SKM-1 (cell line): ENCODE data around the gene NAA50.

Experiments
- DNase-seq: peaks from one replicate; lab custom pipeline; 2025; ENCODE audit not compliant: unreplicated experiment; lab: John Stamatoyannopoulos, UW

Gene NAA50

DNA sequence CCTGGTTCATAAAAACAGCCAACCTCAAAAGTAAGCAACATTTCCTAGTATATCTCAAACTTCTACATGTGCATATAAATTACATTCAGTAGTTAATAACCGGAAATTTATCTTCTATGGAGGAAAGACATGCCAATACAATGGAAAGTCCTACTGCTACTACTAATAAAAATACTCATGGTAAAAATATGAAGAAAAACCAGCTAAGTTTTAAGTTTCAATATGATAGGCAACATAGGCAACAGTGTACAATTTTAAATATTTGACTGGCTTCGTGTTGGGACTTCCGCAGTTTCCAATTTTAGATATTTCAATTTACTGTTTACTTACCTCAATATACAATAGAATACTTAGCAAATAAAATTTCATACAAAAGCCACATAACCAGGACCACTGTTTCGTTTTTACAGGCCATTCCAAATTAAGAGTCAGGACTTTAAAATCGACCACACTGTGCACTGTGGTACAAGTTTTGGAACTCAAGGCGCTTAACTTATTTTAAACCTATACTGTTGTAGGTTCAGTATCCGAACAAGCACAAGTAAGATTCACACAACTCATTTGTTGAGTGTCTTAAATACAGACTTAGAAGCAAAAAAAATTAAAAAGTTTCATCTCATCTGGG lies 2.9 kb downstream of the NAA50 start:
- no peak for DNase-seq

DNA sequence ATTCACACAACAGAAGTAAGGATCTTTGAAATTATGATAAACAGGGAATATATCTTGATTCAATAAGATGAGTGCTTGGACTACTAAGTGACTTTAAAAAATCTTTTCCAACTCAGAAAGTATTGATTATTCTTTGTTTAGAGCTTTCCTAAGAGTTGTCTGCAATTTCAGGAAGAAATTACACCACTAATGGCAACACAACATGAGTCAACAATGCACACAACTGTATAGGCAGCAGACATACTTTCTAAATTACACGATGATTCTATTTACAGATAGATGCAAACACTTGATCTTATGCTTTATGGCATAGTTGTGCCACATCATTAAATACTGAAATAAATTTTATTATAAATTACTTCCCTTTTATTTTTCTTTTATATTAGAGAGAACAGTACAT lies 4.4 kb downstream of the NAA50 start:
- DNase-seq, result no peak

DNA sequence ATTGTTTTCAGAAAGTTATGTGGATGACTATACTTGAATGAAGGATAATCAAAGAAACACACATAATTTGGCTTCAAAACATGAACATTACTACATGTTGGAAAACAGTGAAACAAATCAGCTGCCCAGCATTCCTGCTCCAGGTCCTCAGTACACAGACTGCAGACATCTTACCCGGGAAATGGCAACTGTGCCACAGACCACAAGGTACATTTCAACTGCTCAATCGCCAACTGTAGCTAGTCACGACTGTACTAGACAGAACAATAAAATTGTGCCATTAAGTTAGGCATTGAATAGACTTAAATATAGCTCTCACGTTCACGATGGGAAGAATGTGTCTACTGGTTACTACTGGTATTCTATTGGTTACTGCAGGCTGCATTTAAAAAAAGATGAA lies 5.0 kb downstream of the NAA50 start:
- no peak for DNase-seq

DNA sequence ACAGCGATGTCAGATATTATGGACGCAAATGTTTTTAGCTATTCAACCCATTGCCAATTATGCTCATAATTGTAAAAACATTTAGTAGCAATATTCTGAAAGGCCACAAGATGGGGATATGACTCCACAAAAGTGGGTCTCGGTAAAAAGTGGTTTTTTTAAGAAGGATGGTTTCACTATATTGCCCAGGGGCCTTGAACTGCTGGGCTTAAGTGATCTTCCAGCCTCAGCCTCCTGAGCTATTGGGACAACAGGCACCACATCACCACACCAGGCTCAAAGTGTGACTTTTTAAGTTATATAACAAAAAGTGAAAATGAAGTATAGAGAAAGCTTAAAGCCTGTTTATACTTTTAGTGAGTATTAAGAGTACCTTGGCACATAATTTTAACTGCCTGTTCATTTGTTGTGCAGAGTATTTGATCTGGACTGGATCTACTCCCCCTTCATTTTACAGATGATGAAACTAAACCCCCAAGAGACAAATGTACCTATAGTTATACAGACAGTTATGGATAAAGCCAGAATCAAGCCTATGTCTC lies 9.4 kb downstream of the NAA50 start:
- DNase-seq, result peak; percentile 42

DNA sequence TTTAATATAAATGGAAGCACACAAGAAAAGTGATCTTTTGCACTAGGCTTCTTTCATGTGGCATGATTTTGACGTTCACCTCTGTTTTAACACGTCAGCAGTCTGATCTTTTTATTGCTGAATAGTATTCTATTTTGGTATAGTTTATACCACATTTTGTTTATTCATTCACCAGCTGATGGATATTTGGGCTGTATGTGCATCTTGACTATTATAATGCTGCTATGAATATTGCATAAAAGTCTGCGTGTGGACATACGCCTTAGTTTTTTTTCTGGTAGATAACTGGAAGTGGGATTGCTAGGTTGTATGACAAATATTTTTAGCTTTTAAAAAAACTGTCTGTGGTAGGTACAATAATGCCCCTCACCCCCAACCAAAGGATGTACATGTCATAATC lies 14.4 kb downstream of the NAA50 start:
- DNase-seq, result no peak

DNA sequence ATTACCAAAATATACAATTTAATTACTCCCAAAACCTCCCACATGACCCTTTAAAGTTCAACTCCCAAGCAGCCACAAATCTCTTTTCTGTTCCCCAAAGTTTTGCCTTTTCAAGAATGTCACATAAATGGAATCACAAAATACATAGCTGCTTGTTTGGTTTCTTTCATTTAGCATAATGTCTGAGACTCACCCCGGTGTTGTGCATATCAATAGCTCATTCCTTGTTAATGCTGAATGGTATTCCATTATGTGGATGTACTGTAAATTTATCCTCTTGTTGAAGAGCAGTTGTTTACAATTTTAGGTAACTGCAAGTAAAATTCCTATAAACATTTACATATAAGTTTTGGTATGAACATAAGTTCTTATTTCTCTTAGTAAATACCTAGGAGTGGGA lies 15.5 kb downstream of the NAA50 start:
- DNase-seq, result no peak

DNA sequence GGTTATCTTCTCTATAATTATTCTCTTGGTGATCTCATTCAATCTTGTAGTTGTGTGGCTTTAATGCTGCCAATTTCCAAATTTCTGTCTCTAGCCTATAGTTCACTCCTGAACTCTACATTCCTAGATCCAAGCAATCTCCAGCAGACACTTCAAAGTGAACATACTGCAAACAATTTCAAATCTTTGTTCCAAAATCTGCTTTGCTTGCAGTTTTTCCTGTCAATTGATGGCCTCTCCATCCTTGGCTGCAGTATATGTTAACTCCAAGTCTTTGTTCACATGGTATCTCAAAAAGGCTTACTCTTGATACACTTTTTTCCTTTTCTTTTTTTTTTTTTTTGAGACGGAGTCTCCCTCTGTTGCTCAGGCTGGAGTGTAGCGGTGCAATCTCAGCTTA lies 17.4 kb downstream of the NAA50 start:
- DNase-seq, result no peak

DNA sequence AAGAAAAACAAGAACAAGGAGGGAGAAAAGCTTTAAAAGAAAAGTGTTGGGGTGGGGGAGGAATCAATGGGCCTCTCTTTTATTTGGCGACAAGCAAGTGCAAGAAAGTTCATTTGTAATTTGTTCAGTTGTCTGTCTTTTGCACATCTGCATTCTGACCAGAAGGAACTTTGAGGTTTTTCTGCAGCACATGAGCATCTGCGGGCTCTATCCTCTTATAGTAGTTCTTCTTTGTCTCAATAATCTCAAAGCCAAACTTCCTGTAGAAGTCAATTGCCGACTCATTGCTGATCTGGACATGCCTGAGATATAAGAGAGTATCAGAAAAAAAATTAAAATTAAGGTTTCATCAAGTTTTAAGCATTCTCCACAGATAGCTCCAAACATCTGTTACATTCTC lies 24.4 kb downstream of the NAA50 start:
- DNase-seq, result no peak

DNA sequence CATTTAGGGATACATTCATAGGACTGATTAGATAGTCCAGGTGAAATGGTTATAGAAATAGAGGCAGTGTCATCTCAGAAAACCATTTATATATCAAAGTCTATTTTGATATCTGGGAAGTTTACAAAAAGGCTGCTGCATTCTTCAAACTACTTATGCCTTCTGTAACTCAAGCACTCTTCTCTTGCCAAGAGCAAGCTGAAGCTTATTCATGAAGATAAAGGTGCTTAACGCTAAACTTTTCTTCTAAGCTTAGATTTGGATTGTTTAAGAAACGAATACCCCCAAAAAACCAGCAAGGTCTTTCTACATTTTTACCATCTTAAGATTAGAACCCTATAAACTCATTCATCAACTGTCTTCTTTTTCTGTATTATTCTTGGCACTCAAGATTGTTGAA lies 26.3 kb downstream of the NAA50 start:
- no peak for DNase-seq

DNA sequence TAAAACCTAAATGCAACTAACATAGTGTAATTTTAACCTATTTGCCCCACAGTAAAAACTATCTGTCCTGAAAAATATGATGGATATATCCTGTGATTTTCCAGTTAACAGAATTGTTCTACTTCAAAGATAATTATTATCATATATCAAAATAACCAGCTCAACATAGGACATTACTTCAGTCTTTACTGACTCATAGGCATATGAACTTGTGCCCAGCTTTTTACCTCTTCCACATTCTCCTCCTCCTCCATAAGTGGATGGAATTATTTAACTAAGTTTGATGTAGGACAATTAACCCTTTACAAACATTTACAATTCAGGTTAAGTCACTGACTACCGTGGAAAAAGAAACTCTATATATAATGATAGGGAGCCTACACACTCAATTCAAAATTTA lies 26.8 kb downstream of the NAA50 start:
- no peak for DNase-seq

DNA sequence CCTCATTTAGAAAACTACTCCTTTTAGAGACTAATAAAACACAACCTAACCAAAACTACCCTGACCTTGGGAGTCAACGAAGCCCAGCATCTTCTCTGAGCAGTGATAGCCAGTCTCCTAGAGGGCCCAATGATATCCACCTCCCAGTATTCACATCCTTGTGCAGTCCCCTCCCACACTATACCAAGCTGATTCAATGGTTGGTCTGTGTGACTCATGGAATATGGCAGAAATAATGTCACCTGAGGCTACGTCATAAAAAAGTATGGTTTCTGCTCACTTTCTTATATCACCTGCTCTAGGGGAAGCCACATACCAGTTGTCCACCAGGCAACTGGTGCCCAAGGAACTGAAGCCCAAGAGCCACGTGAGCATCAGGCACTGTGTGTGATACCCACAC lies 28.2 kb downstream of the NAA50 start:
- no peak for DNase-seq

DNA sequence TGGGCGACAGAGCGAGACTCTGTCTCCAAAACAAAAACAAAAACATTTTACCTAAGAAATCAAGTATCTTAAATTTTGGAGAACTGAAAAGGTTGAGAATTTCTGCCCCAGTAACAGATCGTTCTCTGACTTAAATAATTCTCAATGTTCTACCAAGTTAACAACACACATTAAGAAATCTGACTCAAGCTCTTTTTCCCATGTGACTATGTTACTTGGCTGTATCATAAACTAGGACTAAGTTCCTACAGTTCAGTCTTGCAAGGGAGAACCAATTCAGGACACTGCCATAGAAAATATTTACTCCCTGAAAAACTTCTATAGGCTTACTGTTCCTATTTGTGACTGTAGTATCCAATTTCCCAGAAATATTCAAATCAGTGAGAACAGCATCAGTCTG lies 28.7 kb downstream of the NAA50 start:
- no peak for DNase-seq

DNA sequence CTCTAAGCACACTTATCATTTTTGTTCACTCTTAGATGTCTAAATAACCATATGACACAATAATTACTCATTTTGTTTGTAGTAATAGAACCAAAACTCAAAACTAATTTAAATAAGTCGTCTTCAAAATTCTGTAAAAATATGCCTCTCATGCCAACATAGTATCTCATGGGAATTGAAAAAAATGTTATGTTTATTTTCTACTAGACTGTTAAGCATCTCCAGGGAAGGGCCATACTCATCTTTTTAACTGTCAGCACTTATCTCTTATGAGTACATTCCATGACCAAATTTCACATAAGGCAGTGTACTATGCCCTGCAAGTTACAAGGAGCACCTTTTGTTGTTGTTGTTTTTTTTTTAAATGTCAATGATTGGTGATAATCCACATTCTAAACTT lies 31.3 kb downstream of the NAA50 start:
- no peak for DNase-seq

DNA sequence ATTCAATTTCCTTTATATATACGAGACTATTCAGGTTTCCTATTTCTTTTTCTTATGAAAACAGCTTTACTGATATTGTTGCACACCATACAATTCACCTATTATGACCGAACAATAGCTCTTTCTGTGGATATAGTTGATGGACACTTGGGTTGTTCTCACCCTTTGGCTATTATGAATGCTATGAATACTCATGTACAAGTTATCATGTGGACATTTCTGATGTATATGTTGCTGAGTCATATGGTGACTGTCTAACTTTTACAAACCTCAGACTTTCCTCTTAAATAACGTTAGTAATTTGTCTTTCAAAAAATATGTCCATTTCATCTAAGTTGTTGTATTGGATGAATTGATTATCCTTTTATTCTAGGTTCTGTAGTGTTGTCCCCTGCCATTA lies 33.9 kb downstream of the NAA50 start:
- no peak for DNase-seq

DNA sequence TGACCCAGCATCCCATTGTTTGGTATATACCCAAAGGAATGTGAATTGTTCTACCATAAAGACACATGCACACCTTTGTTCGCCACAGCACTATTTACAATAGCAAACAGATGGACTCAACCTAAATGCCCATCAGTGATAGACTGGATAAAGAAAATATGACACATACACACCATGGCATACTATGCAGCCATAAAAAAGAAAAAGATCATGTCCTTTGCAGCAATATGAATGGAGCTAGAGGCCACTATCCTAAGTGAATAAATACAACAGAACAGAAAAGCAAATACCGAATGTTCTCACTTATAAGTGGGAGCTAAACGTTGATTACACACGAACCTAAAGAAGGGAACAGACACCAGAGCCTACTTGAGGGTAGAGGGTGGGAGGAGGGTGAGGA lies 38.2 kb downstream of the NAA50 start:
- DNase-seq, result no peak

DNA sequence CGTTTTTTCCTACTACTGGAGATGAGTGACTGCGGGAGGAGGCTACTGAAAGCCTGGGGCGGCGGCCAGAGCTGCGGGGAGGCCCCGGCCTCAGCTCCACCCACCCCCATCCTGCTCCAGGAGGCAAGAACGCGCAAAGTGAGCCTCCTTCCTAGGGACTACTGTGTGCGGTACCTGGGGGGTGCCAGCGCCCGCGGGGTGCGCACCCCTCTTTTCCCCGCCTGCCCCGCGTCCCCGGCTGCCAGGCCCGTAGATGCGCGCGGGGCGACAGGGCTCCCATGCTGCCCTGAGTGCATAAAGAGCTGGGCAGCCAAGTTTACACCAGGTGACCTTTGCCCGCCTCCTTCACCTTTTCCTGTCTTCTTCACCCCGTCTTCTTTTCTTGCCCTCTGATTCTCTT lies 47.1 kb downstream of the NAA50 start:
- DNase-seq, result no peak

DNA sequence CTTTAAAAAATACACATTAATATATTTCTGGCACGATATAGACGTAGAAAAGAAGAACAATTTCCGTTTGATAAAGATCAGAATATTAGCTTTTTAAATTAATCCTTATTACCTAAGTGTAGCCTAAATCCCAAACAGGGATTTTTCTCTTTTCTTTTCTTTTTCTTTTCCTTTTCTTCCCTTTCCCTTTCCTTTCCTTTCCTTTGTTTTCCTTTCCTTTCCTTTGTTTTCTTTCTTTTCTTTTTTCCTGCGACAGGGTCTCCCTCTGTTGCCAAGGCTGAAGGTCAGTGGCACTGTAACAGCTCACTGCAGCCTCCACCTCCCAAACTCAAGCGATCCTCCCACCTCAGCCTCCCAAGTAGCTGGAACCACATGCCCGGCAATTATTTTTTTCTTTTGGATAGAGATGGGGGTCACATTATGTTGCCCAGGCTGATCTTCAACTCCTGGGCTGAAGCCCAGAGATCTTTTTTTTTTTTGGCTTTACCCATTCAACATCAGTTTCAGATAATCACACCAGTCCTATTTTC lies 47.8 kb downstream of the NAA50 start:
- no peak for DNase-seq

DNA sequence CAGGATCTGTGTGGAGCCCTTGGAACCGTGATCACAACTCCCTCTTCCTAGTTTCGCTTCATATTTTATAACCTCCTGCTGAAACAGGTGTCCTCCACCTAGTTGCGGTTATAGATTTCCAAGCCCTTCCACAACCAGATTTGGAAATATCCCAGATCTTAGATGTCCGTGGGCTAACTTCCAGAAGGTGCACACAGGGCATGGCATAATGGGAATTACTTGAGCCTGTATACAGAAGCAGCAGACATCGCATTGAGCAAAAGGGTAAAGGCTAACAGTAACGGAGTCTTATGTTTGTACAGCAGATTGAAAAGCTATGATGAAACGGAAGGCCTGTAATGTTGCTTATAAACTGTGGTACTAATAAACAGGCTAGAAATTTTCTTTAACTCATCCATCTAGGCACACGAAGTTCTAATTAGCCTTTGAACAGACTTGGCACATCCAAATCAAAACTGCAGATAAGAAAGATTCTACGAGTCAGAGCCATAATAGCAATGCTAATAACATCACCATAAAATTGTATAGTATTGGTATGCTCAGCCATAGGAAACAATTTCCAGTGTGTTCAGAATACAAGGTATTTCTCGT lies 48.5 kb downstream of the NAA50 start:
- DNase-seq, result no peak

DNA sequence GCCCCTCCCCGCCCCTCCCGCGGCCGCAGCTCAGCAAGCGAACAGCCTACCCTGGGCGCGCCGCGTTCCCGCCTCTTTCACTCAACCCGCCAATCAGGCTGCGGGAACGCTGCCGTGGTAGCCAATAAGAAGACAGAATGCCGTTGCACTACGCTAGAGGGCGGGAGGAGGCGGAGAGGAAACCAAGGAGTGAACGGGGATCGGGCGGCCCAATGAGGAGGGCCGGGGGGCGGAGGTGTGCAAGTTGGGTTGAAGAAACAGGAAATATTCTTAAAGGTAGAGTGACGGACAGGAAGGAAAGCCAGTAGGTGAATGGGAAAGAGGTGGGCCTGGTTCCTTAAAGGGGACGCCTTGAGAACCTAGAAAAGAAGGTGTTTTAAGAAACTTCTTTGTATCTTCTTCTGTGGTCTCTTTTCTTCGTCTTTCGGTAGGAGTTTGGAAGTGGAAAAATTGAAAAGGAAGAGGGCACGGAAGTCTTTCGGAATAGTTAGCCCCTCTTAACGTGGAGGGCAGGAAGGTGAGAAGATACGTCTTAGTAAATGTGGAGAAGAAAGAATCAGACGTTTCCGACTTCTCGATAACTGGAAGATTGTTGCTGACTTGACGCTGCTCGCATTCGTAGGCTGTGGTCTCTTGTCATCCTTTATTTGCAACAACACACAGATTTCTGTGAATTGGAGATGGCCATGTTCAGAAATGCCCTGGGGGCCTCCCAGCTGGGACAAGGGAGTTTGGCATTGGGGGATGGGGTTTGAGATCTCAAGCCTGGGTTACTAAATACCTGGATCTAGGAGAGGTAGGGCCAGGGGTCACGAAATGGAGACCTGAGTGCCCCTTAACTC lies 49.2 kb downstream of the NAA50 start:
- DNase-seq, result peak; percentile 99

DNA sequence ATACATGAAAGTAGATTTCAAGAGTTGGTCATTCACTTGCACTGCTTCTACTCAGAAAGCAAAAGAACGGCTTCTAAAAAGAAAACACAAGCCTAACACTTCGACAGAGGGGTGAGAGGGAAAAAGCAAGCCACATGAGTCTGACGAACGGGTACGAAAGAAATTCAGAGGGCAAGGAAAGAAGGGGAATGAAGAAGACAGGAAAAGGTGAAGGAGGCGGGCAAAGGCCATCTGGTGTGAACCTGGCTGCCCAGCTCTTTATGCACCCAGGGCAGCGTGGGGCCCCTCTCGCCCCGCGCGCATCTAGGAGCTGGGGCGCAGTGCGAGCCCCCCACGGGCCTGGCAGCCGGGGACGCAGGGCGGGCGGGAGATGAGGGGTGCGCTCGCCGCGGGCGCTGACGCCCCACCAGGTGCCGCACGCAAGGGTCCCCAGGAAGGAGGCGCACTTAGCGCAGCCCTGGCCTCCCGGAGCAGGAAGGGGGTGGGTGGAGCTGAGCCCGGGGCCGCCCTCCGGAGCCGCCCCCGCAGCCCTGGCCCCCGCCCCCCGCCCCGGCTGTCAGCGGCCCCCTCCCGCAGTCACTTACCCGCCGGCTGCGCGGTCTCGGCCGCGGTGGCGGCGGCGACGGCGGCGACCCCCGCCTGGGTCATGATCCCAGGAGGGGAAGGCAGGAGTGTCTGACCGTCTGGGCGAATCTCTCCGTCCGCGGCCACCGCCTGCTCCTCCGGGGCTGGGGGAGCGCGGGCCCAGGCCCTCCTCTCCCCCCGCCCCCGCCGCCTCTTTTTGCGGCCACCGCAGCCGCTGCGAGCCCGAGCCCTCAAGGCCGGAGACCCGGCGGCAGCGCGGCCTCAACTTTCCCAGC lies 50.0 kb downstream of the NAA50 start, which contains the start of gene USF3:
USF3 (minus strand) TSS at position 857 of the 860 bp plus-strand sequence. CDS start 21,764 bp downstream, outside the sequence.
- peak; percentile 44 for DNase-seq

DNA sequence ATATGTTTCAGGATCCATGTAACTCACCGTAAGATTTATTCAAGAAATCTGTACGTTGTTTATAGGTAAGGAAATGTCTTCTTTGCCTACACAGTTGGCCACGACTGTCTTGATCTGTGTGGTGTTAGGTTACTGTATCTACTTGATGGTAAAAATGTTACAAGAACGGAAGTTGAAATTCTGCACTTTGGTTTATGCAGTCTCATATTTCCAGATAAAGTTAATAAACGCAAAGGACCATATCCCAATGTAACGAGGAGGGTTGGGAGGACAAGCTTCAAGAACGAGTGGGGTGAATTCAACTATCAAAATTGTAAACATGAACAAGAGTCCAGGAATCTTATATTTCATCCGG lies 50.6 kb downstream of the NAA50 start:
- no peak for DNase-seq
